NCI-H1417 (cell line): ENCODE measurements around the gene KRT78.
"Not testable (repeated sequence)": the region's sequence is repeated elsewhere in the genome, so short reads cannot be mapped to it uniquely, and the experiment has no call there.

Experiments
- DNase-seq, 3 experiments: peaks; one replicate each; lab custom pipeline; 2025; lab: John Stamatoyannopoulos, UW

KRT78 gene

GRCh38 chr12:52796429-52796794 lies 52.4 kb downstream of the KRT78 start:
- DNase-seq: no peak

- DNase-seq: no peak
Observed at GRCh38 chr12:52795694-52796428, 52.9 kb downstream of the KRT78 start, which contains the start of gene KRT3. Gene KRT3 (minus strand): TSS chr12:52796117. CDS start chr12:52796042, 75 bp downstream.

GRCh38 chr12:52795332-52795674 lies 53.5 kb downstream of the KRT78 start:
- not testable (repeated sequence) for DNase-seq

GRCh38 chr12:52794479-52795331 lies 54.1 kb downstream of the KRT78 start:
- no peak for DNase-seq

GRCh38 chr12:52792185-52793029 lies 56.4 kb downstream of the KRT78 start:
- no peak for DNase-seq

GRCh38 chr12:52791271-52792184 lies 57.3 kb downstream of the KRT78 start:
- DNase-seq: no peak

GRCh38 chr12:52790427-52791270 lies 58.1 kb downstream of the KRT78 start:
- DNase-seq: no peak

GRCh38 chr12:52789637-52790426 lies 59.0 kb downstream of the KRT78 start:
- DNase-seq: no peak

- no peak for DNase-seq
Observed at GRCh38 chr12:52788876-52789636, 59.7 kb downstream of the KRT78 start.

GRCh38 chr12:52788192-52788875 lies 60.5 kb downstream of the KRT78 start:
- no peak for DNase-seq
